ENCODE results near the gene FYB1.

Gene FYB1

DNA sequence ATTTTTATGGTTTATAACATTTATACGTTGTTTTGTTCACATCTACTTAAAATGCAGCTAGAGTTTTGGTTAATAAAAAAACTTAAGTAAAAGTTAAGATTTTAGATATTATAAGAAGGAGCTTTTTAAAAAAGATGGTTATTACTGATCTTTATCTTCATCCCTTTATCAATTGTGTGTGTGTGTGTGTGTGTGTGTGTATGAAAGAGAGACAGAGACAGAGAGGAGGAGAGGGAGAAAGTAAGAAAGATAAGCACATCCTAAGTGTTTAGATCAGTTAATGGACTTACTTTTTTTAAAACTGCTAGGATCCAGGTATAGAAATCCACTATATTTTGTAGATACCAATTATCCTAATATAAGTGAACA lies 99.3 kb downstream of the FYB1 start:
- DNase-seq (ENCODE audit: low read depth): no peak

DNA sequence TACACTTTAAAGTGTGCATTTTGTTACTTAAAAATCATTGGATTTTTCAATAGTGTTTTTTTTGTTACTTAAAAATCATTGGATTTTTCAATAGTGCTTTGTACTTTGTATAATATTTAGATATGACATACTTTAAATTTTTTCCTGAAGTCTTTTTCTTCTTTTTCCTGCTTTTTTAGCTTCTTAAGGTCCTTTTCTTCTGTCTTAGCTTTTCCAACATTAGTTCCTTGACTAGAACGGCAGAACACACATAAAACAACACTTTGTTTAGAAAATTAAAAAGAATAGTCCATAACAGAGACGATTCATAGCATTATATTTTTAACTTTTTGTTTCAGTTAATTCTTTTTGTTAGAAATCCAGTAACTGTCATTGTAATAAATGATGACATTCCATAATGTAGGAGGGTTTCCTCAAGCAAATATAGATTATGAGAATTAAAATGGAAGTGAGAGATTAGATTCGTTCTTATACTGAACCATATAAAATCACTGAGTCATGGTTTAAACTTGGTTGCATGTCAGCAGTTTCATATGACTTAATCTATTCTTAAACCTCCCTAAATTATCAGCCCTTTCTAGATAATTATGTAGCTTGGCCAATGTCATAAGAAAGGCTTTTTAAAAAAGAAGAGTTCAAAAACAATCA lies 99.8 kb downstream of the FYB1 start:
- DNase-seq (ENCODE audit: low read depth): no peak

DNA sequence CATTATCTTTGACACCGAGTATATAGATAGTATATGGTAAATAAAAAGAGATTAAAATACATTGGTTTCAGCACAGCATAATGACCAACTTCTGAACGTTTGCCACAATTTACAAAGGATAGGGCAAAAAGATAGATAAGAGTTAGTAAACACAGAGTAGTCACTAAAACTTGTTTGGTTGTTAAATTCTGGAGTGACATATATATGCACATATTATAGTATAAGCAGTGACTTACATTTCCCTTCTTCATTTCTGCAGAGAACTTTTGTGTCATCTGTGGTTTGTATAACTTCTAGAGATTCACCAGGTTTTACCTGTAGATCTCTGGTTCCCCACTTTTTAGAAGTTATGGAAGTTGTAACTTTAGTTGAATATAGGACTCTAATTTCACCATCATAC lies 100.7 kb downstream of the FYB1 start:
- DNase-seq (ENCODE audit: low read depth): no peak

DNA sequence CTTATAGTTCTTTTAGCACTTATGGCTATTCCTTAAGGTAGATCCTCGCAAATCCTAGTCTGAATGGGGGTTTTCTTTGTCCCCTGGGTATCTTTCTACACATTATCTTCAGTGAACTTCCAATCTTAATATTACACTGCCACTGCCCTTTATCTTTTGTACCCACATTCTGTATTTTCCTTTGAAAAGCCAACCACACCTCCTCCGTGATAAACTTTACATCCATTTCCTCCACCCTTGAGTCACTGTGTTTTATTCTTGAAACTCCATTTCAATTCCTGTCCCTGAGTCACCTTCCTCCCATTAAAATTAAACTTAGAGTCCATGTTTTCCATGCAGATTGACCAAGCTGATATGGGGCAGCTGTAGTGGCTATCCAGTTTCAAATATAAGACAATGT lies 102.0 kb downstream of the FYB1 start:
- DNase-seq (ENCODE audit: low read depth): no peak

DNA sequence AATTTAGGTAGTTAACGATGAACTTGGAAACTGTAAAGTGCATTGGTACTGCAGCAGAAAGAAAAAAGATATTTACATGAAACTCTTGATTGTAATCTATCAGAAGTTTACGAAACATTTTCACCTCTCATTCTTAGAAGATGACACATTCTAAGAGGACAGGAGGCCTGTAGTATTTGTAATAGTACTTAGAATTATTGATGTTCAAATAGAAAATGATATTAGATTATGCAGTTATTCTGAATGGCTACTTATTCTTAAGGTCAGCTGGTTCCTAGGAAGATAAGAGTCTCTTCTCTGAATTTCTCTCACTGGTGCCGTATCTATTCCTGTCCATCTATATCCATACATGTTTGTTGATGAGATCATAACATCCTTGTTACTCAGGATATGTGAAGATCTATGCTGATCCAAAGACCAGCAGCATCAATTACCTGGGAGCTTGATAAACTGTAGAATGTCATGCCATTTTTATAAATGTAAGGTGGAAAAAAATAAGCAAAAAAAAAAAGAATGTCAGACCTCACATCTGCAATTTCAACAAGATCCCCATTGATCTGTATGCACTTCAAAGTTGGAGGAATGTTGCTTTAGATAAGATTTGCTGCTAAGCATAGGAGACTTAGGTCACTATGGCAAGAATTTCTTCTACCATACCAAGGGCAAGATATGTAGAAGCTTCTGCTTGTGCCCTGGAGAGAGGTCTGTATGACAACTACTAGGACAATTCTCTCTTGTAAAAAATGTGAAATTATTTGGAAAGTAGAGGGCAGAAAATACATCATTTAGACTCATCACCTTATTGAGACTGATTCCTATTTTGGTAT lies 102.8 kb downstream of the FYB1 start:
- DNase-seq (ENCODE audit: low read depth): no peak

DNA sequence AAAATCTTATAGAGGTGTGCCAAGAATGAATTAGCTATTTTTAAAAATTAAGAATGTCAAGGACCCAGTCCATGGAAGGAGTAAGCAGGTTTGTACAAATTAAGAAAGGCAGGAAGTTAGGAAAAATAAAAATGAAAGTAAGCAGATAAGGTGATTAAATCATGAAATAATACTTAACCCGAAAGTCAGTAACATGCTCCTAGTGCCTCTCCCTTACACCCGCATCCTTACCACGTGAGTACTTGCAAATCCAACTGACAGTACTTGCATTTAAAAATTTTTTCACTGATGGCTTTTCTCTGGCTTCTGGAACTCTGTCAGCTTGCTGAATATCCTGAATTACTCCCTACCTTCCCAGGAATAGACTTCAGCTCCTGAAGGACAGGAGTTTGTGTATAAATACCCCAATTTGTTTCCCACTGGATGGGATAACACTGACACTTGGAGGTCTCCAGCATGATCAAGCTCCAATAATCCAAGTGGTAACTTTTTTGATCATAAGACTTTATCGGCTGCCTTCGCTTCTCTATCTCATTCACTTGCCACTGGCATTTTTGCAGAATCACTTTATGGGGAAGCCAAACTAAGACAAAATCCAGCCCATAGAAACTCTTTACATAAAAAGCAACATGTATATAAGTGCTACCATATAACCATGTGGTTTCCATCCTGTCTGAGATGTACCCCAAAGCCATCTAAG lies 103.6 kb downstream of the FYB1 start:
- DNase-seq (ENCODE audit: low read depth): no peak

DNA sequence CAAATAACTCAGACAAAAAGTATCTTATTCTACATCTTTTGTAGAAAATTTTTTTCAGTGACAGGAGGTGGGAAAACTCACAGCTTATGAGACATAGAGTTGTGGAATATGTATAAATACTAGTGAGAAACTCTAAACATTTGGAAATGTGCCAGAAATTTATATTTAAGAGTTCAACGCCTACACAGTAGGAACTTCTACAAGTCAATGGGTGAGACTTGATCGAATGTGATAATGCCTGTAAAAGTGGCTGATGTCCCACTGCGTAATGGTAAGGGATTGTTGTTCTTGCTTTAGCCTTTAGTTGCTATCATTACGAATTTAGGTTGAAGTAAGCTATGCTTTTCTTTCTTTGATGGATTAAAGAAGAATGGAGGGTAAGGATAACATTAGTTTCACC lies 105.2 kb downstream of the FYB1 start:
- DNase-seq (ENCODE audit: low read depth): no peak

DNA sequence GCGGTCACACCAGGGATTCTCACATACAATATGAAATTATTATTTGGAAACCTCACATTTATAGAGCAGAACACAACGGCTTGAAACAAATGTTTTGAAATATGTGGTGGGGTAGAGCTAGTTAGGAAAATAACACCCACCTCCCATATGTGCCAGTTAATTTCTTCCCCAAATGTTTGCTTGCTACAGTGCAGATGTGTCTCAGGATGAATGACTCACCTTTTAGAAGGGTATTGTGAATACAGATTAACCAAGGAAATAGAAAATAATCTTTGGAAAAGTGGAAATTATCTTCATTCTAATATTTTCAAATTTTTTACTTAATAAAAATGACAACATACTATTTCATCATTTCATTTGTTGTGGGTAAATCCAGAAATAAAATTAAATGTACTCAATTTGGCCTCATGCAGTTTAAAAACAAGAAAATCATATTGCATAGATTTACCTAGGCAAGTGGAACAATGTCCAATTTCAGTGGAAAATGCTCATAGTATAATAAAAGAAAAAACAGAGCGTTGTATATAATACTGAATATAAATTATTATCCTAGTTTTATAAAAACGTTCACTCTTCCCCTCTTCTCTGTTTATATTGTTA lies 105.9 kb downstream of the FYB1 start:
- no peak for DNase-seq (ENCODE audit: low read depth)

DNA sequence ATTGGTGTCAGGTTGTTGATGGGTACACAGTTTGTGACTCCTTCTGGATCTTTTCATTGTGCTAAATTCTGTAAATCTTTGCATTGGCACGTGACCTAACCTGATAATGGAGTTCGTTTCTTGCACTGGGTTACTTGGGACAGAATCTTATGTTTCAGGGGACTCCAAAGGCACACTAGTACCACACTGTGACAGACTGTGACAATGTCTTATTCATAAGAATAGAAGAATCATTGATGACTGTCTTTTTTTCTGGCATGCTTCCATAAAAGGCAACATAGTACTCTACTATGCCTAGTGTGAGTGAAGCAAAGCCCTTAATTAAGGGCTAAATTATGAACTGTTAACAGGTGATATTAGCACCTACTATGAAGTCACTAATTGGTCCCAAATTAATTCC lies 109.8 kb downstream of the FYB1 start:
- DNase-seq (ENCODE audit: low read depth): no peak

DNA sequence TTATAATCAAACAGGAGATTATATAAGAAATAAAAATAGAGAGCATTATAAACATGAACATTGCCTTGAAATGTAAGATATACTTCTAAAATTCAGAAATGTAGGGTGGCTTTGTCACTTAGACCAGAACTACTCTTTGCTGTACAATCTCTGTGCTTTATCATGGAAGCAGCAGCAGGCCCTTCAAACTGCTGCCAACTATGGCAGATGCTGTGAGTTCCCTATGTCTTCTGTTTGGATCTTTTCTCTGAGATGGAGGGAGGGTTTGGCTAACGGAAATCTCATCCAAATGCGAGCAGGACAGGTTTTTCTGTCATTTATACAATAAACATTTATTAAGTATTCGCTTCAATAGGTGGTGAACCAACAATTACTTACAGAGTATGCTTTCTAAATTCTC lies 110.4 kb downstream of the FYB1 start:
- DNase-seq (ENCODE audit: low read depth): no peak

DNA sequence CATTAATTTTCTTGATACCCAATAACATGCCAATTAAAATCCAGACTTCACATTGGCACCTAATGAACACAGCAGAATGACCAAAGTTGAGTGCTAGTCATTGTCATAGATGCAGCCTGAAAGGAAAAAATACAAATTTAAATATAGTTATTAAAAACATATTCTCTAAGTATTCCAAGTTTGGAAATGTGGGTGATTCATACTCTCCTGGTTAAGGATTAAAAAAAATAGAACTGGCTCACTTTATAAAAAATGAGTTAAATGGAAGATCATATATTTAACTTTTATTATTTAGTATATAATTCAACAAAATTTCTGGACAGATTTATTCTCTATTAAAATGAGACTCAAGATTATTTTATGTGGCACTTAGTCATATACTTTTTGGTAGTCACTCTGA lies 112.0 kb downstream of the FYB1 start:
- DNase-seq (ENCODE audit: low read depth): no peak

DNA sequence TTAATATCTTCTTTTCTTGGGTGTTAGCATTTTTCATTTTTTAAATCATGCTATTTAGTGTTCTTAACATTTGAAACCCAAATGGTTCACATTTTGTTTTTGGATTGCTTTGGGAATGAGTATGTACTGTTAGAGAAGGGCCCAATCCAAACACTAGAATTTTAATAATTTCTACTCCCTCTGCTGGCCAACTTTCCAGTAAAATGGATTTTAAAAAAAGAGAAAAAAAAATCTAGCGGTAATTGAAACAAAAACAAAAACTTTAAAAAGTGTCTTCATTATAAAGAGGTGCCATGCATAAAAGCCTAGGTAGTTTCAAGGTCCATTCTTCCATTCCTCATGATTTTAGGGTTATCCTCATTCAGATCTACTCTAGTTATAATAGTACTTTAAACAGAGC lies 113.0 kb downstream of the FYB1 start:
- no peak for DNase-seq (ENCODE audit: low read depth)

DNA sequence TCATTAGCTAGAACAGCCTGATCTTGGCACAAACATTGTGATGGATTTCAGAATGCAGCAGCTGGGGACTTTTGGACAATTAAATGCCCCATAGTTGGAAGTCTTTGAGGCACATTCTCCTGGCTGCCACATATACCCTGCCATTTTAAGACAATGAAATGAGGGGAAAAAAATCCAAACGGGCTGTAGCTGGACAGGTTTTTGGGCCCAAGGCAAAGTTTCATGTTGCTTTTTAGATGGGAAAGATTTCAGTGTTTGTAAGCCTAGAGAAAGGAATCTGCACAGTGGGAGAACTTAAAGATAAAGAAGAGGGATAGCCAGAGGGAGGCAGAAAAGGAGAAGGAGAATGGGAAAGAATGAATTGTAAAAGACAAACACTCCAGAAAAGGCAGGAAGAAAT lies 115.1 kb downstream of the FYB1 start:
- no peak for DNase-seq (ENCODE audit: low read depth)

DNA sequence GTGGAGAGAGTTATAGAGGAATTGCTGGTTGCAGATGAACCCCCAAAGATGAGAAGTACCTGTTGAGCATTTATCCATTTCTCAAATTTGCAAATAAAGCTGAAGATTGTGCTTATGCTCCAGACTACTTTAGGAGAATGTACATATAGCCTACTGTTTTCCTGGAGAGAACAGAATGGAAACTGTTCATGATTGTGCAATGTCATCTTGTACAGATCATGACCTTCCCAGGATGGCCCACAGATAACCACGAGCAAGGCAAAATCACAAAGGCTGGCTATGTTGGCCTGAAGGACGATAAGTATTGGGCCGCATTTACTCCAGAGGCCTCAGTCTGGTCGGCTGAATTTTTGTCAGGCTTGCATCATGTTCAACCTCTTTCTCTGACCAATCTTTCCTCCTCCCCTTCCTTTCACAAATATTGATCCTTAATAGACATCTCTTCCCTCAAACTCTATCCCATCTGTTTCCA lies 116.6 kb downstream of the FYB1 start:
- no peak for DNase-seq (ENCODE audit: low read depth)

DNA sequence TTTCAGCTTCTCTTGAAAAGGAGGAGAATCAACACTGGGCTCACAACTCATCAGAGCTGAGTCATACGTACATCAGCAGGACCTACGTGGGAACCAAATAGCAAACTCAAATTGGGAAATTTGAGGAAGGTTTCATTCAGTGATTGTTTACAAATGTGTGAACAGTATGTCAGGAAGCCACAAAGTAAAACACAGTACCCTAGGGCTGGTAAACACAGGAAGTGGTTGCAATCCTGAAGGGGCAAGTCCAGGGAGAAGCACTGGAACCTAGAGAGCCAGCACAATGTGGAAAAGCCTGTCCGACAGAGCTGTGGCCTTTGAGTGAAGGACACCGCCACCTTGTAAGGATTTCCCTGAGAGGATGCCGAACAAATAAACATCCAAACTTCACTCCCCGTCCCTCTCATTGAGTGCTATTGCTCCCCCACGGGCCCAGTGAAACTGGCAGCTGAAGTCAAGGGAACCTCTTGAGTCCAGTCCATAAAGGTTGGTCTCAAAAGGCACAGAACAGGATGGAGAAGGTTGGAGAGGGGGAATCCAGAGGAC lies 118.4 kb downstream of the FYB1 start:
- no peak for DNase-seq (ENCODE audit: low read depth)

DNA sequence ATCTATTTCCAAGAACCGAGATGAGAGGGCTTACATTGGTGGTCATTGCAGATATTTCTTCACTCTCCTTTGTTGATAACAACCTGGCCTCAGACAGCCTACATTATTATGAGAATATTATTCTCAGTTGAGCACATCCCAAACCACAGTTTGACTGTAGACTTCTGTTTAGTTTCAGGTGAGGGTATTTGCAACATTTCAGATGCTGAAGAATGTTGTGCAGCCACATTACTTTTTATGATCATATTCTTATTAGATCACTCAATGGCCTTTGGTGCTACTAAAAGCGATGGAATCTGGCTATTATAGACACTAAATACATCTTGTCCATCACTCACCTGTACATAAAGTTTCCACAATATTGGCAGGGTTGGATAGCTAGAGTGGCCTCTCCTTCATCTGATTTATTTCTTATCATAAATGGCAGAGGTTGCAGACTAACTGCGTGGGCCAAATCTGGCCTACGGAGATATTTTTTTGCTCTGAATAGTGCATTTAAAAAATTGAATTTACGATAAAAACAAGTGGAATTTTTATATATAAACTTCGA lies 119.0 kb downstream of the FYB1 start:
- no peak for DNase-seq (ENCODE audit: low read depth)

DNA sequence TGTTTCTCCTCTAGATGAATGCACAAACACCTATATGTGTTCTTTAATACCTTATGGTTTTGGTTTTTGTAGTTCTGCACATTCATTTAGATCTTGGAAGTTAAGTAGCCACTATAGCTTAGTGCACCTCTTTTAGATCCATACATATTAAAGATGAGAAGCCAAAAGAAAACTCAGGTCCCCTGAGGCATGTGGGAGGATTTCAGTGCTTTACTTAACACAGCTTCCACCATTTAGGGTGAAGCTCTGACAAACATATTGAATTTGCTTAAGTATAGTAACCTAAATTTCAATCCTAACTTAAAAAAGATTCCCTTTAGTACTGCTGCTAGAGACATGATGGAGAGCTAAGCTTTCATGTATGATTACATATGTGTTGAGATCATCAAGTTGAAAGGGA lies 119.5 kb downstream of the FYB1 start:
- no peak for DNase-seq (ENCODE audit: low read depth)

DNA sequence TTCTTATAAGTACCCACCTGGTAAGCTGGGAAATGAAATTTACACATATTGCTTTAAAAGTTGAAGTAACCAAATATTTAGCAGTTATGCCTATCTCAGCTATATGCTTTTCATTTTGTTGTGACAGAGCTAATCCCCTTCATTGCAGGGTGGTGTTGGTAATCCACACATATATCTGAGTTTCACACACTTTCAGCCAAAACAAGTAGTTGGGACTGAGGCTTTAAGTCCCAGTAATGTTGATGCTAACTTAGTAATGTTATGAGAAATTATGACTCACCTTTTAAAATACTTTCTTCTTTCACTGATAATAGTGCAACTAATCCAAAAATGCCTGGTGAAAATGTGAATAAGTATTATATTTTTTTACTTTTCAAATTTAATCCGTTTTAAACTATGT lies 126.0 kb downstream of the FYB1 start:
- no peak for DNase-seq (ENCODE audit: low read depth)

DNA sequence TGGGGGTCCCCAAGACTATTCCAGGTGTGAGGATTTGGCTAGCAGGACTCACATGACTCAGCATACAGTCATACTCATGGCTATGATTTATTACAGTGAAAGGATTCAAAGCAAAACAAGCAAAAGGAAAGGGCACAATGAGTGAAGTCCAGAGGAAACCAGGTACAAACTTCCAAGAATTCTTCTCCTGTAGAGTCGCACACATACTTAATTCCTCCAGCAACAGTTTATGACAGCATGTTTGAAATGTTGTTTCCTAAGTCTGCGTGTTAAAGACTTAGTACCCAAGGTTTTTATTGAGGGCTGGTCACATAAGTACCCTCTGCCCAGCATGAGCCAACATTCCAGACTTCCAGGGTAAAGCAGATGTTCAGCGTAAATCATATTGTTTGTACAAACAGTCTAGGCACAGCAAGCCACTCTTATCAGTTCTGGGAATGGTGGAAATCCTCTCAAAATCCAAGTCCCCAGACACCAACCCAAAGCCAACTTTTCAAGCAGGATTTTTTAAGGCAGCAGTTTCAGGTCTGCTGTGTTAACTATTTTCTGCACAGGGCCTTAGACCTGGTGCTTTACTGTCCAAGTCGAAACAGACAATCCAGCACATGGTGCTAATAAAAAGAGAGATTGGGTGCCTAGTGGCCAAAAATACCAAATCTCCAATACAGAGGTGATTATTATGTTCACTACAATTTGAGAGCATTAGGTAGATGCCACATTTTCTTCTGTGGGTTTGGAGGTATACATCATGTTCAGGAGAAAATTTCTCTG lies 126.6 kb downstream of the FYB1 start:
- no peak for DNase-seq (ENCODE audit: low read depth)

DNA sequence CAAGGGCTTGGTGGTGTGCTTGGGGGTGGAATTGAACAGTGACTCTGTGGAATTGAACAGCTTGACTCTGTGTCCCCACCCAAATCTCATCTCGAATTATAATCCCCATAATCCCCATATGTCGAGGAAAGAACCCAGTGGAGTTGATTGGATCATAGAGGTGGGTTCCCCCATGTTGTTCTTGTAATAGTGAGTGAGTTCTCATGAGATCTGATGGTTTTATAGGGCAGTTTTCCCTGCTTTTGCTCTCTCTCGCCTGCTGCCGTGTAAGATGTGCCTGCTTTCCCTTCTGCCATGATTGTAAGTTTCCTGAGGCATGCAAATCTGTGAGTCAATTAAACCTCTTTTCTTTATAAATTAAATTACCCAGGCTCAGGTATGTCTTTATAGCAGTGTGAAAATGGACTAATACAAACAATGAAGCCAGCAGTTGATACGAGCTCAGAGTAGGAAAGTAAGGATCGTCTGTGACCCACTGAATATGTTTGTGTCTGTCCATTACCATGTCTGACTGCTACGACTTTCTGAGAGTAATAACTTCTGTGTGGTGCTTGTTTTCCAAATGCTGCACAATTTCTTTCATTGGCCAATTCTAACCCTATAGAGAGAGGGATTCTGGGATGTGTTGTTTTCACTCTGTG lies 127.3 kb downstream of the FYB1 start:
- DNase-seq (ENCODE audit: low read depth): no peak

DNA sequence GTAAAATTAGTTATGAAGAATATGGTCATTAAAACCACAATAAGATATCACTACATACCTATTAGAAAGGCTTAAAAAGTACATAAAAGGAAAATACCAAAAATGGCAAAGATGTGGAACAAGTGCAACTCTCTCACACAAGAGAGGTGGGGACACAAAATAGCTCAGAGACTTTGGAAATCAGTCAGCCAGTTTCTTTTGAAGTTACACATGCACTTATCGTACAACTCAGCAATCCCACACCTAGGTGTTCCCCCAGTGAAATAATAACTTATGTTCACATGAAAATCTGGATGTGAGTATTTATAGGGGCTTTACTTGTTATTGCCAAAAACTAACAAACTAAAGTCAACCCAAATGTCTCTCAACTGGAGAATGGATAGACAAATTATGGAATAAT lies 135.4 kb downstream of the FYB1 start:
- no peak for DNase-seq (ENCODE audit: low read depth)
